MM.1S (cell line): ENCODE results near the gene STARD10.

Experiments used
- DNase-seq: peaks from one replicate; pipeline ENCODE4 v3.0.0-alpha.2; 2015
- H2AFZ ChIP-seq: fragments of 300-600 bp; sonication (generic); 2 replicates; pipeline ENCODE4 v1.6.0; 2016; ENCODE audit warnings: antibody characterized with exemption, low read length
- H3F3A ChIP-seq: fragments of 300-600 bp; sonication (generic); 2 replicates; pipeline ENCODE4 v1.6.1; 2016; ENCODE audit warnings: mild to moderate bottlenecking, antibody characterized with exemption, low read length, moderate library complexity, mixed read lengths; ENCODE audit not compliant: insufficient read depth
- H3K27ac ChIP-seq: fragments of 300-600 bp; sonication (generic); 2 replicates; pipeline ENCODE4 v1.5.1; 2016; ENCODE audit warnings: mild to moderate bottlenecking, low read length
- H3K27me3 ChIP-seq: fragments of 300-600 bp; sonication (generic); replicated peaks from 2 replicates; pipeline ENCODE4 v1.6.0; 2016; ENCODE audit warnings: low read length; ENCODE audit not compliant: insufficient read depth
- H3K36me3 ChIP-seq: fragments of 300-600 bp; sonication (generic); replicated peaks from 2 replicates; pipeline ENCODE4 v1.6.1; 2016; ENCODE audit warnings: mild to moderate bottlenecking, low read length, mixed read lengths; ENCODE audit not compliant: insufficient read depth
- H3K4me1 ChIP-seq: fragments of 300-600 bp; sonication (generic); 2 replicates; pipeline ENCODE4 v1.6.1; 2016; ENCODE audit warnings: low read length, mixed read lengths
- H3K4me2 ChIP-seq: fragments of 300-600 bp; sonication (generic); 2 replicates; pipeline ENCODE4 v1.6.0; 2016; ENCODE audit warnings: low read depth, low read length
- H3K4me3 ChIP-seq: fragments of 300-600 bp; sonication (generic); 2 replicates; pipeline ENCODE4 v1.5.1; 2016; ENCODE audit warnings: low read length, mixed read lengths
- H3K79me2 ChIP-seq: fragments of 300-600 bp; sonication (generic); 2 replicates; pipeline ENCODE4 v1.6.1; 2016; ENCODE audit warnings: mixed run types, low read length, mixed read lengths
- H3K9ac ChIP-seq: fragments of 300-600 bp; sonication (generic); 2 replicates; pipeline ENCODE4 v1.6.1; 2016; ENCODE audit warnings: low read length, mixed read lengths
- H3K9me2 ChIP-seq: fragments of 300-600 bp; sonication (generic); replicated peaks from 2 replicates; pipeline ENCODE4 v1.6.1; 2016; ENCODE audit warnings: mild to moderate bottlenecking, low read length, mixed read lengths; ENCODE audit not compliant: insufficient read depth
- H3K9me3 ChIP-seq: fragments of 300-600 bp; sonication (generic); replicated peaks from 2 replicates; pipeline ENCODE4 v1.6.1; 2016; ENCODE audit warnings: mild to moderate bottlenecking, low read length, mixed read lengths; ENCODE audit not compliant: insufficient read depth
- H4K20me1 ChIP-seq: fragments of 300-600 bp; sonication (generic); 2 replicates; pipeline ENCODE4 v1.6.1; 2016; ENCODE audit warnings: mild to moderate bottlenecking, low read length, moderate library complexity, mixed read lengths; ENCODE audit not compliant: insufficient read depth
- EZH2 ChIP-seq: fragments of 300-600 bp; sonication (generic); optimal IDR thresholded peaks from 2 replicates; pipeline ENCODE3; 2017; ENCODE audit warnings: low read depth, mild to moderate bottlenecking, antibody characterized with exemption, low read length, mixed read lengths
- EZH2phosphoT487 ChIP-seq: fragments of 300-600 bp; sonication (generic); IDR thresholded peaks from 2 replicates; pipeline ENCODE4 v1.6.1; 2018; ENCODE audit warnings: antibody characterized with exemption, low read length
- TF ChIP-seq, protein P1 (sequence below): fragments of 300-600 bp; sonication (generic); IDR thresholded peaks from 2 replicates; pipeline ENCODE4 v1.5.1; 2016; ENCODE audit warnings: antibody characterized with exemption, low read length, mixed read lengths

STARD10 gene

DNA sequence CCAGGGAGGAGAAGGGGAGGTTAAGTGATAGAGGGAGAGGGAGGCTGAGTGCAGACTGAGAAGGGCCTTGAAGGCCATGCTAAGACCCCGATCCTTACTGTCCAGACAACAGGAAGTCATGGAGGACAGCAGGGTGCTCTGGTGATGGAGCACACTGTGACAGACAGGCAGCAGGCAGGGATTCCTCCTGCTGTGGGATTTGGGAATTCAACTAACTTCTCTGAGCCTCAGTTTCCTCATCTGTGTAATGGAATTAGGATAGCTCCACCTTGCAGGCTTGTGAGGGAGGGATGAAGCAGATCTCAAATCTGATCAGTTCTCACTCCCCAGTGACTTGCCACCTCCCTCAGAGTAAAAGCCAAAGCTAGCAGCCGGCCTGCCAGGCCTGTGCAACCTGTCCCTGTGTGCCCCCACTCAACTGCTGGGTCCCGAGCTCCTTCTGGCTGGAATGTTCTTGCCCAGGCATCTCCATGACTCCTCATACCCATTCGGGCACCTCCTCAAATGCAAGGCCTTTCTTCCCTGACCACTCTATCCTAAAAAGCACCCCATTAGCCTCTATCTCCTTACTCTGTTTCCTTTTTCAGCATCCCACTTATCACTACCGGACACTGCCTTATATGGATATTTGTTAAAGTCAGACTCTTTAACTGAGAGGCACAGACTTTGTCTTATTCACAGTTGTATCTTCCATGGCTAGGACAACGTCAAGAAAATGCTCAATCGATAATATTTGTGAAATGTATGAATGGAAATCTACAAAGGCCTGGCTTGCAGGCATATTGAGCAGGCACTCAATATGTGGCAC is 51.1 kb downstream of the STARD10 start:
- Histone ChIP-seq H3K4me2 (no peak overlapping the region), H3K9me2 (no peaks in the 10 kb centered on the region), H3K36me3 (no peaks in the 10 kb centered on the region), H3K4me1 (no peaks in the 10 kb centered on the region), H3F3A (no peaks in the 10 kb centered on the region), H3K79me2 (no peaks in the 10 kb centered on the region), H2AFZ (no peak overlapping the region), H3K27me3 (no peaks in the 10 kb centered on the region), H4K20me1 (no peaks in the 10 kb centered on the region), H3K4me3 (no peak overlapping the region), H3K9me3 (no peaks in the 10 kb centered on the region), H3K27ac (no peak overlapping the region), H3K9ac (no peak overlapping the region)
- TF ChIP-seq, protein P1, sequence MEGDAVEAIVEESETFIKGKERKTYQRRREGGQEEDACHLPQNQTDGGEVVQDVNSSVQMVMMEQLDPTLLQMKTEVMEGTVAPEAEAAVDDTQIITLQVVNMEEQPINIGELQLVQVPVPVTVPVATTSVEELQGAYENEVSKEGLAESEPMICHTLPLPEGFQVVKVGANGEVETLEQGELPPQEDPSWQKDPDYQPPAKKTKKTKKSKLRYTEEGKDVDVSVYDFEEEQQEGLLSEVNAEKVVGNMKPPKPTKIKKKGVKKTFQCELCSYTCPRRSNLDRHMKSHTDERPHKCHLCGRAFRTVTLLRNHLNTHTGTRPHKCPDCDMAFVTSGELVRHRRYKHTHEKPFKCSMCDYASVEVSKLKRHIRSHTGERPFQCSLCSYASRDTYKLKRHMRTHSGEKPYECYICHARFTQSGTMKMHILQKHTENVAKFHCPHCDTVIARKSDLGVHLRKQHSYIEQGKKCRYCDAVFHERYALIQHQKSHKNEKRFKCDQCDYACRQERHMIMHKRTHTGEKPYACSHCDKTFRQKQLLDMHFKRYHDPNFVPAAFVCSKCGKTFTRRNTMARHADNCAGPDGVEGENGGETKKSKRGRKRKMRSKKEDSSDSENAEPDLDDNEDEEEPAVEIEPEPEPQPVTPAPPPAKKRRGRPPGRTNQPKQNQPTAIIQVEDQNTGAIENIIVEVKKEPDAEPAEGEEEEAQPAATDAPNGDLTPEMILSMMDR, result no peak
- no peak for TF ChIP-seq EZH2
- no peak for TF ChIP-seq EZH2phosphoT487
- no peak for DNase-seq

DNA sequence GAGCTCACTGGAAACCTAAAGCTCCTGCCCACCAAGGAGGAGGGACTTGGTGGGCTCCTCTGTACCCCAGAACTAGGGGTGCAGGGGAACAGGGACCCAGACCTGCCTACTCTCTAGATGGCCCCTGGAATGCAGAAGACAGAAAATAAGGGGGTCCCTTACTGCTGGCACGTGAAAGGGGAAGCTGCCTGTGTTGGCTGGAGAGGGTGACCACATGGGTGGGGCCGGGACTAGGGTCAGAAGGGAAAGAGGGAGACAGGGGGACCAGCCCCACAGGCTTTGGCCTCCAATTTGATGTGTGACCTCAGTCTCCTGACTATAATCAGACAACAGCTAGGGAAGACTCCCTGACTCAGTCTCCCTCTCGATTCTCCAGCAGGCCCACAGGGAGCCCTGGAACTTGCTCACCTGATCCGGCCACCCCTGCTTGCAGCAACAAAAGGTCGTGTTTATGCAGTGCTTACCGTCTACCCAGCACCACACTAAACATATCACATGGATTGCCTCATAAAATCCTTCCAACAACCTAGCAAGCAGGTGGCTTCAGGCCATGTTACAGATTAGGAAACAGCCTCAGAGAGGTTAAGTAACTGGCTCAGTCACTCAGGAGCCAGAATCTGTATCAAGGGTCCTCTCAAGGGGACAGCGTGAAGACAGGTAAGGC is 51.9 kb downstream of the STARD10 start:
- Histone ChIP-seq H3K9ac (no peak overlapping the region), H3F3A (no peaks in the 10 kb centered on the region), H3K36me3 (no peaks in the 10 kb centered on the region), H3K4me2 (no peak overlapping the region), H3K9me3 (no peaks in the 10 kb centered on the region), H3K4me1 (no peaks in the 10 kb centered on the region), H3K27ac (no peak overlapping the region), H3K4me3 (no peak overlapping the region), H2AFZ (no peak overlapping the region), H4K20me1 (no peaks in the 10 kb centered on the region), H3K27me3 (no peaks in the 10 kb centered on the region), H3K79me2 (no peaks in the 10 kb centered on the region), H3K9me2 (no peaks in the 10 kb centered on the region)
- TF ChIP-seq EZH2 (no peak), EZH2phosphoT487 (no peak)
- TF ChIP-seq, protein P1, result no peak
- no peak for DNase-seq

GRCh38 chr11:72741429-72741833 is 52.4 kb downstream of the STARD10 start:
- Histone ChIP-seq H3K4me3 (no peak overlapping the region), H3F3A (no peaks in the 10 kb centered on the region), H3K9me3 (no peaks in the 10 kb centered on the region), H3K9me2 (no peaks in the 10 kb centered on the region), H3K36me3 (no peaks in the 10 kb centered on the region), H3K9ac (no peak overlapping the region), H3K27ac (no peak overlapping the region), H3K27me3 (no peaks in the 10 kb centered on the region), H3K4me1 (no peaks in the 10 kb centered on the region), H4K20me1 (no peaks in the 10 kb centered on the region), H3K4me2 (no peak overlapping the region), H3K79me2 (no peaks in the 10 kb centered on the region), H2AFZ (no peak overlapping the region)
- no peak for DNase-seq
- TF ChIP-seq, protein P1, result no peak
- TF ChIP-seq EZH2, result no peak
- no peak for TF ChIP-seq EZH2phosphoT487
